ENCODE data around the gene ZNF569. TPM values are rescaled to one million over a fixed set of nuclear protein-coding genes. Genes with fewer than 3 reads are reported as not detected.

Gene ZNF569
- 3.7 and 5.9 TPM in 2 replicates for total RNA-seq

GRCh38 chr19:37466798-37467607 is at the start of gene ZNF569:
Gene ZNF569 (minus strand): TSS chr19:37467444. CDS start chr19:37444921, 22,523 bp downstream.

GRCh38 chr19:37506387-37507166 is 39.3 kb upstream of the ZNF569 start, which contains the start of gene ZNF793:
Gene ZNF793 (plus strand): TSS chr19:37506939. CDS start chr19:37523440, 16,501 bp downstream.

GRCh38 chr19:37468961-37469777 is 1.9 kb upstream of the ZNF569 start, which contains the start of gene ZNF570:
Gene ZNF570 (plus strand): TSS chr19:37469356. CDS start chr19:37470355, 999 bp downstream.

GRCh38 chr19:37370880-37371661 is 96.2 kb downstream of the ZNF569 start, which contains the start of gene ZNF527:
Gene ZNF527 (plus strand): TSS chr19:37371099. CDS start chr19:37374199, 3,100 bp downstream.

Other genes with a start within 250 kb of the ZNF569 start
- 2.9 and 6.7 TPM in 2 replicates for gene ZNF383, start 249.2 kb downstream of the ZNF569 start, total RNA-seq
- gene ZNF527, start 96.3 kb downstream of the ZNF569 start, total RNA-seq: 2.9 and 5.6 TPM in 2 replicates
- gene ZNF570, start 1.9 kb upstream of the ZNF569 start, total RNA-seq: 3.4 and 7.6 TPM in 2 replicates
- gene ZNF793, start 39.5 kb upstream of the ZNF569 start, total RNA-seq: 0.32 and 1.5 TPM in 2 replicates
- 0.97 and 5.7 TPM in 2 replicates for gene ZNF571, start 127.3 kb upstream of the ZNF569 start, total RNA-seq
- 0.16 and 0.63 TPM in 2 replicates for gene ZNF540, start 127.4 kb upstream of the ZNF569 start, total RNA-seq
- 10.7 and 17.6 TPM in 2 replicates for gene ZFP30, start 188.0 kb upstream of the ZNF569 start, total RNA-seq